ENCODE data around the gene ORMDL1.
A peak's percentile ranks its signal among the peaks of the same experiment; 100 is the strongest.
"Not testable (repeated sequence)": the region's sequence is repeated elsewhere in the genome, so short reads cannot be mapped to it uniquely, and the experiment has no call there.

Gene ORMDL1

DNA sequence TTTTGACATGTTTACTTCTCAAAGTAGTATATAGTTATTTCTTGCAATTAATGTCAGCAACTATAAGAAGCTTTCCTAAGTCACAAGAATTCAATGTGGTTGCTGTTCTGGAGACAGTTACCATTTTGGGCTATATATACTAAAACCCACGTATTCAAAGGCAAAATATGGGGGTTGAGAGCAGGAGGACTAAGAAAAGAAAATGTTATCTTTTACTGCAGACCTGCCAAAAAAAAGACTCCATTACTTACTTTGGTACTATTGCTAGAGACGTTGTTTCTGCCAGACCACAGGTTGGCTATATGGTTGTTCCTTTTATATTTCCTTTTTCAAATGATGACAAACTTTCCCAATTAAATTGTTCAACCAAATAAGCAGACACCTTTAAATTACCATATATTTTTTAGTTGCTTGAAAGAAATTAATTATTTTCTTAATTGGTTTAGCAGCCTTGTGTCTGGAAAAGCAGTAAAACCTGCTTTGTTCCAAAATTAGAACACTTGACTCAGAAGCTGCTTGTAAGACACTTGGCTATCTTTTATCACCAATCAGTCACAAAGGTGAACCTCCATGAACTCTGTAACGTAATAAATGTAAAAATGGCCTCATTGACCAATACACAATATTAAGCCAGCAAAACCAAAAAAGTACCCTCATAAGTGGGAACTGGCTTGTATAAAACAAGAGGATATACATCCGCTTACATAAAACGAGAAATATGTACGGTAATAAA, 13.4 kb downstream of the ORMDL1 start:
- peak; percentile 56 for DNase-seq

GRCh38 chr2:189763908-189764661, 20.1 kb downstream of the ORMDL1 start:
- peak; percentile 58 for DNase-seq

GRCh38 chr2:189762551-189763298, 21.4 kb downstream of the ORMDL1 start, which contains the start of gene OSGEPL1:
Gene OSGEPL1 (minus strand): TSS chr2:189762792. CDS start chr2:189761640, 1,152 bp downstream.
- peak; percentile 98 for DNase-seq

DNA sequence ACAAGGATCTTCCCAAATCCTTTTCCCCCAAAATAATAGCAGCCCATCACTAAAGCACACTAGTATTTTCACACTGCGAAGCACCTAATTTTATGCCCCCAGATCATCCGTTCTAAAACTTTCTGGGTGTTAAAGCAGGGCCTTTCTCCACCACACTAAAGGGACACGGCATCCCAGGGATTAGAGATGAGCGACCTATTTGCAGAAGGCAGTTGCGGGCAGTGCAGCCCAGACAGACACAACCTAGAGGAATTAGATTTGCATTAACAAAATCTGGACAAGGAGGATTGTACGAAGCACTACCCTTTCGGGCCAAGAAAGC, 21.9 kb downstream of the ORMDL1 start:
- DNase-seq = no peak

- DNase-seq = not testable (repeated sequence)
Measured at GRCh38 chr2:189760154-189760553, 24.0 kb downstream of the ORMDL1 start.

DNA sequence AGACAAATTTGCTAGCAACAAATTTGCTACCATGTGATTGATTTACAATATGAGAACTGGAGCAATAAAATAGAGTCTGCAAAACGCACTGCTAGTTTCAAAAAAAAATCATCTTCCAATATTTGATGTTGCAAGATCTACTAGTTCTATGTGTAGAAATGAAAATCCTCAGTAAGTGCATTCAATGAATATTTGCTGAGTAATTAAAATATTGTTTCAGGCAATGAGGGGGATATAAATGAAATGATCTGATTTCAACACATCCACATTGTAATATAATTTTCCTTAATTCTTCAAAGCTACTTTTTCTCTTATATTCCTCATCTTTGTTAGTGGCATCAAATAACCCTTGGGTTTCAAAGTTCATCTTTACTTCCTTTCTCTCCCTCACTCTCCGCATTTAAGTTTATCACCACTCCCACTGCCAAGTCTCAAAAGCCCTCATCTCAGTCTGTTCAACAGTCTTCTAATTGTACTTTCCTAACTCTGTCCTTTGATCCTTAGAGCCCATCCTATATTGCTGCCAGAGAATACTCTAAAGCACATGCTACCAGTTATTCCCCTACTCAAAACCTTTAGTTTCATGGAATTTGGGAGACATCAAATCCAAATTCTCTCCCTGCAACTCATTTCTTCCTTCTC, 27.7 kb downstream of the ORMDL1 start:
- no peak for DNase-seq

- peak; percentile 72 for DNase-seq
Measured at GRCh38 chr2:189751080-189751658, 33.0 kb downstream of the ORMDL1 start.

DNA sequence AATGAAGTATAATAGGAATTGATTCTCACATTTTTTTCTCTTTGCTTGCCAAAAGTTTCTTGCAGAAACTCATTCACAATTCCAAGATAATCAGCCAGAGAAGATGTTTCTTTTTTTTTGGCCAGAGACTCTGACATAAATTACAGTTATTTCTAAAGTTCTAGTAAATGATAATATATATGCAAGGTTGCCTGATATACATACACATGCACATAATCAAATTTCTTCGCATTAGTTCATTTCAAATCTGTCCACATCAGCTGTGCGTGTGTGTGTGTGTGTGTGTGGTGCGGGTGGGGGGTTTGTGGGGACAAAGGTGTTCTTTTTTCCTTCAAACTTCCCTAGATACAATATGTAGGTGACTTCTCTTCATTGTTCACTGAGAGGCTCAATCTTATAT, 54.7 kb downstream of the ORMDL1 start:
- DNase-seq = no peak

GRCh38 chr2:189726849-189727248, 57.3 kb downstream of the ORMDL1 start:
- DNase-seq = no peak

GRCh38 chr2:189726271-189726670, 57.9 kb downstream of the ORMDL1 start:
- no peak for DNase-seq

- DNase-seq = no peak
Measured at GRCh38 chr2:189723192-189723591, 60.9 kb downstream of the ORMDL1 start.
